SK-N-SH treated with all-trans-retinoic acid at 6 μM for 48 hours (cell line): ENCODE data around the gene CIRBP.

Source experiments
- CREB5 ChIP-seq: fragments of 250-450 bp; sonication (Bioruptor Pico); IDR thresholded peaks from 2 replicates; pipeline ENCODE4 v1.5.1; 2020; ENCODE audit warnings: low read depth, mild to moderate bottlenecking, moderate library complexity
- POU6F1 ChIP-seq: fragments of 250-450 bp; sonication (Bioruptor Pico); IDR thresholded peaks from 2 replicates; pipeline ENCODE4 v1.8.0; 2021; ENCODE audit warnings: low read depth, mild to moderate bottlenecking, moderate library complexity, borderline replicate concordance
- ZFP30 ChIP-seq: fragments of 450-650 bp; formaldehyde crosslinking; IDR thresholded peaks from 2 replicates; pipeline ENCODE4 v1.5.0; 2022; ENCODE audit warnings: mild to moderate bottlenecking, moderate library complexity

GRCh38 chr19:1234955-1235380, 34.2 kb upstream of the CIRBP start:
- TF ChIP-seq ZFP30 (CRISPR knock-in tag), result no peak
- TF ChIP-seq POU6F1 (CRISPR knock-in tag), result no peak
- TF ChIP-seq CREB5 (CRISPR knock-in tag), result no peak
